Activated CD8-positive, alpha-beta T cell treated with anti-CD3 and anti-CD28 coated beads, Interleukin-2, amount 10 ng/mL, durations not matched to agents 7 days and 5 days (primary cell): ENCODE data around the gene ASMT. TPM values are rescaled to one million over a fixed set of nuclear protein-coding genes. Genes with fewer than 3 reads are reported as not detected.
A peak's percentile ranks its signal among the peaks of the same experiment; 100 is the strongest.
"Not testable (repeated sequence)": the region's sequence is repeated elsewhere in the genome, so short reads cannot be mapped to it uniquely, and the experiment has no call there.

Source experiments
- ATAC-seq: fragments of 150-1000 bp; cut with Tn5 transposase; one replicate; pipeline ENCODE4 v1.10.0; 2021; ENCODE audit warnings: moderate library complexity
- CTCF ChIA-PET: fragments of 350-600 bp; sonication (Branson Sonifier 250); formaldehyde crosslinking; loops from one replicate; lab custom pipeline; 2021; ENCODE audit warnings: antibody characterized with exemption; lab: Charles Lee
- POLR2A ChIA-PET: fragments of 350-600 bp; sonication (Branson Sonifier 250); formaldehyde crosslinking; loops from one replicate; lab custom pipeline; 2021; ENCODE audit warnings: antibody characterized with exemption; lab: Charles Lee
- DNase-seq: peaks from one replicate; pipeline ENCODE4 v3.0.0-alpha.2; 2020
- H3K27ac Mint-ChIP-seq: one replicate; pipeline ENCODE4 v1.8.0; 2021; ENCODE audit warnings: mild to moderate bottlenecking, mixed read lengths
- H3K27me3 Mint-ChIP-seq: one replicate; pipeline ENCODE4 v1.8.0; 2021; ENCODE audit warnings: low read depth, mixed read lengths
- H3K36me3 Mint-ChIP-seq: one replicate; pipeline ENCODE4 v1.8.0; 2021; ENCODE audit warnings: low read depth, mixed read lengths
- H3K4me1 Mint-ChIP-seq: one replicate; pipeline ENCODE4 v1.8.0; 2021; ENCODE audit warnings: low read depth, mixed read lengths
- H3K4me3 Mint-ChIP-seq: one replicate; pipeline ENCODE4 v1.8.0; 2021; ENCODE audit warnings: mild to moderate bottlenecking, mixed read lengths
- H3K9me3 Mint-ChIP-seq: one replicate; pipeline ENCODE4 v1.8.0; 2022; ENCODE audit warnings: mixed read lengths; ENCODE audit not compliant: insufficient read depth
- total RNA-seq, 2 experiments: library from RNA; stranded (reverse); gene quantifications; one replicate each; pipeline ENCODE4 v1.2.3, GENCODE V29; 2021

The ASMT gene
- total RNA-seq, 2 experiments from 2014 or later: 0.29 TPM; not detected in 1

- Mint-ChIP-seq H3K36me3 (peaks cover 58% of the 10 kb centered on the region), H3K27ac (peak overlapping the region; percentile 98), H3K4me1 (peaks cover 59% of the 10 kb centered on the region), H3K27me3 (no peaks in the 10 kb centered on the region), H3K4me3 (peak overlapping the region; percentile 89), H3K9me3 (no peaks in the 10 kb centered on the region)
- POLR2A ChIA-PET: no interaction called here
- DNase-seq (peak; percentile 98), ATAC-seq (peak; percentile 94)
- CTCF ChIA-PET: no interaction called here
Observed at GRCh38 chrX:1661048-1661921, 46.4 kb downstream of the ASMT start.

- DNase-seq (no peak), ATAC-seq (peak; percentile 43)
- peak overlapping the region; percentile 89 for H3K4me3 Mint-ChIP-seq
- ChIA-PET POLR2A (no interaction called here), CTCF (no interaction called here)
- peak overlapping the region; percentile 98 for H3K27ac Mint-ChIP-seq
- H3K27me3 Mint-ChIP-seq: no peaks in the 10 kb centered on the region
- H3K4me1 Mint-ChIP-seq: peaks cover 56% of the 10 kb centered on the region
- H3K9me3 Mint-ChIP-seq: no peaks in the 10 kb centered on the region
- peaks cover 63% of the 10 kb centered on the region for H3K36me3 Mint-ChIP-seq
Observed at GRCh38 chrX:1661922-1662221, 47.0 kb downstream of the ASMT start.

- H3K36me3 Mint-ChIP-seq: peaks cover 66% of the 10 kb centered on the region
- CTCF ChIA-PET: no interaction called here
- no peaks in the 10 kb centered on the region for H3K27me3 Mint-ChIP-seq
- POLR2A ChIA-PET: no interaction called here
- no peaks in the 10 kb centered on the region for H3K9me3 Mint-ChIP-seq
- ATAC-seq (no peak), DNase-seq (no peak)
- no peak overlapping the region for H3K4me3 Mint-ChIP-seq
- H3K27ac Mint-ChIP-seq: no peak overlapping the region
- peaks cover 21% of the 10 kb centered on the region for H3K4me1 Mint-ChIP-seq
Observed at GRCh38 chrX:1667566-1667965, 52.7 kb downstream of the ASMT start.

- H3K9me3 Mint-ChIP-seq: no peaks in the 10 kb centered on the region
- peak; percentile 60 for DNase-seq
- peaks cover 29% of the 10 kb centered on the region for H3K36me3 Mint-ChIP-seq
- H3K27me3 Mint-ChIP-seq: no peaks in the 10 kb centered on the region
- POLR2A ChIA-PET: no interaction called here
- CTCF ChIA-PET: no interaction called here
- ATAC-seq: peak; percentile 44
- H3K4me1 Mint-ChIP-seq: no peaks in the 10 kb centered on the region
- H3K4me3 Mint-ChIP-seq: no peak overlapping the region
- no peak overlapping the region for H3K27ac Mint-ChIP-seq
Observed at GRCh38 chrX:1673337-1673736, 58.5 kb downstream of the ASMT start.

- H3K27ac Mint-ChIP-seq: no peak overlapping the region
- ChIA-PET CTCF (no interaction called here), POLR2A (no interaction called here)
- H3K9me3 Mint-ChIP-seq: no peaks in the 10 kb centered on the region
- H3K4me3 Mint-ChIP-seq: no peak overlapping the region
- ATAC-seq (no peak), DNase-seq (no peak)
- peaks cover 11% of the 10 kb centered on the region for H3K4me1 Mint-ChIP-seq
- peaks cover 27% of the 10 kb centered on the region for H3K36me3 Mint-ChIP-seq
- no peaks in the 10 kb centered on the region for H3K27me3 Mint-ChIP-seq
Observed at GRCh38 chrX:1676866-1677265, 62.0 kb downstream of the ASMT start.

- ATAC-seq: peak; percentile 47
- Mint-ChIP-seq H3K4me3 (no peak overlapping the region), H3K36me3 (peaks cover 28% of the 10 kb centered on the region), H3K9me3 (no peaks in the 10 kb centered on the region), H3K27ac (peak overlapping the region; percentile 55), H3K4me1 (peaks cover 24% of the 10 kb centered on the region), H3K27me3 (no peaks in the 10 kb centered on the region)
- CTCF ChIA-PET: no interaction called here
- POLR2A ChIA-PET: no interaction called here
- peak; percentile 35 for DNase-seq
Observed at GRCh38 chrX:1679238-1679637, 64.4 kb downstream of the ASMT start.

GRCh38 chrX:1681439-1681838 lies 66.6 kb downstream of the ASMT start:
- DNase-seq: no peak
- Mint-ChIP-seq H3K27me3 (no peaks in the 10 kb centered on the region), H3K9me3 (no peaks in the 10 kb centered on the region), H3K27ac (peak overlapping the region; percentile 75), H3K4me3 (no peak overlapping the region), H3K36me3 (peaks cover 40% of the 10 kb centered on the region), H3K4me1 (peaks cover 24% of the 10 kb centered on the region)
- POLR2A ChIA-PET: no interaction called here
- ATAC-seq: no peak
- CTCF ChIA-PET: no interaction called here

- H3K27me3 Mint-ChIP-seq, CTCF ChIA-PET, ATAC-seq, H3K9me3 Mint-ChIP-seq, POLR2A ChIA-PET: not testable (repeated sequence)
- DNase-seq: peak; percentile 29
- Mint-ChIP-seq H3K4me3 (peak overlapping the region; percentile 66), H3K36me3 (peaks cover 42% of the 10 kb centered on the region), H3K27ac (peak overlapping the region; percentile 90), H3K4me1 (peaks cover 24% of the 10 kb centered on the region)
Observed at GRCh38 chrX:1681856-1682255, 67.0 kb downstream of the ASMT start.

- not testable (repeated sequence) for H3K9me3 Mint-ChIP-seq
Observed at GRCh38 chrX:1682501-1682900, 67.6 kb downstream of the ASMT start.

GRCh38 chrX:1684883-1685282 lies 70.0 kb downstream of the ASMT start:
- H3K27me3 Mint-ChIP-seq, H3K4me3 Mint-ChIP-seq, CTCF ChIA-PET, ATAC-seq, DNase-seq, POLR2A ChIA-PET, H3K27ac Mint-ChIP-seq, H3K9me3 Mint-ChIP-seq: not testable (repeated sequence)
- peaks cover 39% of the 10 kb centered on the region for H3K36me3 Mint-ChIP-seq
- H3K4me1 Mint-ChIP-seq: peaks cover 17% of the 10 kb centered on the region

More at GRCh38 chrX:1682501-1682900, 67.6 kb downstream of the ASMT start:
- ATAC-seq, DNase-seq, POLR2A ChIA-PET, H3K27me3 Mint-ChIP-seq, CTCF ChIA-PET: not testable (repeated sequence)
- H3K4me1 Mint-ChIP-seq: peaks cover 24% of the 10 kb centered on the region
- H3K27ac Mint-ChIP-seq: peak overlapping the region; percentile 90
- H3K4me3 Mint-ChIP-seq: peak overlapping the region; percentile 66
- peaks cover 42% of the 10 kb centered on the region for H3K36me3 Mint-ChIP-seq

- Mint-ChIP-seq H3K4me1 (peaks cover 17% of the 10 kb centered on the region), H3K36me3 (peaks cover 43% of the 10 kb centered on the region)
- ATAC-seq, H3K9me3 Mint-ChIP-seq, DNase-seq, POLR2A ChIA-PET, H3K4me3 Mint-ChIP-seq, H3K27ac Mint-ChIP-seq, CTCF ChIA-PET, H3K27me3 Mint-ChIP-seq: not testable (repeated sequence)
Observed at GRCh38 chrX:1685444-1685880, 70.6 kb downstream of the ASMT start.

- Mint-ChIP-seq H3K4me1 (peaks cover 14% of the 10 kb centered on the region), H3K4me3 (no peak overlapping the region), H3K27ac (no peak overlapping the region), H3K27me3 (no peaks in the 10 kb centered on the region), H3K36me3 (peaks cover 40% of the 10 kb centered on the region), H3K9me3 (no peaks in the 10 kb centered on the region)
- ChIA-PET CTCF (no interaction called here), POLR2A (no interaction called here)
- no peak for DNase-seq
- ATAC-seq: no peak
Observed at GRCh38 chrX:1686642-1687041, 71.8 kb downstream of the ASMT start.
